HFF-Myc (cell line): ENCODE results near the gene PKN1.

Experiments used
- DNase-seq: peaks from one replicate; pipeline ENCODE4 v3.0.0-alpha.2; 2011; ENCODE audit warnings: low read depth; ENCODE audit errors: extremely low read depth
- H3K4me3 ChIP-seq: replicated peaks from 2 replicates; pipeline ENCODE4 v1.5.1; 2011; ENCODE audit warnings: low read depth, mild to moderate bottlenecking, control low read depth, low read length
- TF ChIP-seq, protein P1 (sequence below): IDR thresholded peaks from 2 replicates; pipeline ENCODE4 v1.5.1; 2012; ENCODE audit warnings: mild to moderate bottlenecking, low read depth, low read length, control low read depth; ENCODE audit errors: missing control alignments

The PKN1 gene

DNA sequence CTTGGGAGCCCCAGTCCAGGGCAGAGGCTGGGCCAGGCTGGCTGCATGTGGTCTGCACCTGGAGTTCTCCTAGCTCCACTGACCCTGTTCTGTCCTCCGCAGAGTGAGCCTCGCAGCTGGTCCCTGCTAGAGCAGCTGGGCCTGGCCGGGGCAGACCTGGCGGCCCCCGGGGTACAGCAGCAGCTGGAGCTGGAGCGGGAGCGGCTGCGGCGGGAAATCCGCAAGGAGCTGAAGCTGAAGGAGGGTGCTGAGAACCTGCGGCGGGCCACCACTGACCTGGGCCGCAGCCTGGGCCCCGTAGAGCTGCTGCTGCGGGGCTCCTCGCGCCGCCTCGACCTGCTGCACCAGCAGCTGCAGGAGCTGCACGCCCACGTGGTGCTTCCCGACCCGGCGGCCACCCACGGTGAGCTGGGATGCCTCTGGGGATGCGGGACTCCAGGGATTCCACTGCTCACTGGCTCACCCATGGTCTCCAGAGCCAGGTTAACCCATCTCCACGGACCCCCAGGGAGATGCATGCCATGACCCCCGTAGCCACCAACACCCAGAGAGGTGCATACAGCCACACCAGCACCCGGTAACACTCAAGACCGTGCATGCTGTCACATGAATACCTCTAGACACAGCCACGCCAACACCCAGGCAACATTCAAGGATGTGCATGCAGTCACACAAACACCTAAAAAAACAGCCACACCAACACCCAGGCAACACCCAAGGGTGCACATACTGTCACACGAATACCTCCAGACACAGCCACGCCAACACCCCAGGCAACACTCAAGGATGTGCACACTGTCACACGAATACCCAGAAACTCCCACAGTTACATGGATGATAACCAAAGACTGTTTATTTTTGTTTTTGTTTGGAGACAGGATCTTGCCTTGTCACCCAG lies 8.2 kb downstream of the PKN1 start:
- no peak overlapping the region for H3K4me3 ChIP-seq
- TF ChIP-seq, protein P1, sequence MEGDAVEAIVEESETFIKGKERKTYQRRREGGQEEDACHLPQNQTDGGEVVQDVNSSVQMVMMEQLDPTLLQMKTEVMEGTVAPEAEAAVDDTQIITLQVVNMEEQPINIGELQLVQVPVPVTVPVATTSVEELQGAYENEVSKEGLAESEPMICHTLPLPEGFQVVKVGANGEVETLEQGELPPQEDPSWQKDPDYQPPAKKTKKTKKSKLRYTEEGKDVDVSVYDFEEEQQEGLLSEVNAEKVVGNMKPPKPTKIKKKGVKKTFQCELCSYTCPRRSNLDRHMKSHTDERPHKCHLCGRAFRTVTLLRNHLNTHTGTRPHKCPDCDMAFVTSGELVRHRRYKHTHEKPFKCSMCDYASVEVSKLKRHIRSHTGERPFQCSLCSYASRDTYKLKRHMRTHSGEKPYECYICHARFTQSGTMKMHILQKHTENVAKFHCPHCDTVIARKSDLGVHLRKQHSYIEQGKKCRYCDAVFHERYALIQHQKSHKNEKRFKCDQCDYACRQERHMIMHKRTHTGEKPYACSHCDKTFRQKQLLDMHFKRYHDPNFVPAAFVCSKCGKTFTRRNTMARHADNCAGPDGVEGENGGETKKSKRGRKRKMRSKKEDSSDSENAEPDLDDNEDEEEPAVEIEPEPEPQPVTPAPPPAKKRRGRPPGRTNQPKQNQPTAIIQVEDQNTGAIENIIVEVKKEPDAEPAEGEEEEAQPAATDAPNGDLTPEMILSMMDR, result no peak
- DNase-seq, result no peak

DNA sequence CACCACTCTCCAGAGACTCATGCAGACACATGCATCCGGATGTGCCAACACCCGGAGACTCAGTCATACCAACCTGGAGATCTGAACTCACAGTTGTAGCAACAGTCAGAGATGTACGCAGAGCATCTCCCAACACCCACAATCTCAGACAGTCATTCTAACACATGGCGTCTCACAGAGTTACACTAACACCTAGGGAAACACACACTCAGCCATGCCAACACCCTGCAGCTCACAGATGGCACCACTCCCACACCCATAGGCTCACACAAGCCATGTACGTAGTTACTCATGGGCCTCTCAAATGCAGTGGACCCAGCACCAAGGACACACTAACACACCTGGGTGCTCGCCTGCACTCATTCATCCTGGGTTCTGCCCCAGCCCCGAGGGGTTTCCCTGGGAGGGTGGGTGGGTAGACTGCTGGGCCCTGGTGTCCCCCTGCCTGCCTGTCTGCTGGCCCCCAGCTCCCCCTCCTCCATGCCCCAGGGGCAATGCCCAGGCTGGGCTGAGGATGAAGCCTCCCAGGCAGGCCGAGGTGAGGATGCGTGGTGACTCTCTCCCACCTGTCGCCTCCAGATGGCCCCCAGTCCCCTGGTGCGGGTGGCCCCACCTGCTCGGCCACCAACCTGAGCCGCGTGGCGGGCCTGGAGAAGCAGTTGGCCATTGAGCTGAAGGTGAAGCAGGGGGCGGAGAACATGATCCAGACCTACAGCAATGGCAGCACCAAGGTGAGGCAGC lies 10.0 kb downstream of the PKN1 start:
- TF ChIP-seq, protein P1, result no peak
- no peak for DNase-seq
- no peak overlapping the region for H3K4me3 ChIP-seq

DNA sequence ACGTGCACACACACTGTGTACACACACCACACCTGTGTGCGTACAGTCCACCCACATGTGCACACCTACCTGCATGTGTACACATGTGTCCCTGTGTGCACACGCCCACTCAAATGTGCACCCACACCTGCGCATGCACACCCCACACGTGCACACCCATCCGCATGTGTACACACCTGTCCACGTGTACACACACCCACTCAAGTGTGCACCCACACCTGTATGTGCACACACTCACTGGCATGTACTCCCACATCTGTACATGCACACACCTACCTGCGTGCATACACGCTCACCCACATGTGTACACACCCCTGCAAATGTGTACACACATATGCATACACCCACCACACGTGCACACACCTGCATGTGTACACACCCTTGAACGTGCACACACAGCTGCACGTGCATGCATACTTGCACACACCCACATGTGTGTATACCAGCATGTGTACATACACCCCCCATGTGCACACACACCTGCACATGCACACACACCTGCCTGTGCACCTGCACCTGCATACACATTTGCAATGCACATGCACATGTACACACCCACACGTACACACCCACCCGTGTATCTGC lies 10.6 kb downstream of the PKN1 start:
- no peak overlapping the region for H3K4me3 ChIP-seq
- DNase-seq, result no peak
- TF ChIP-seq, protein P1, result no peak

DNA sequence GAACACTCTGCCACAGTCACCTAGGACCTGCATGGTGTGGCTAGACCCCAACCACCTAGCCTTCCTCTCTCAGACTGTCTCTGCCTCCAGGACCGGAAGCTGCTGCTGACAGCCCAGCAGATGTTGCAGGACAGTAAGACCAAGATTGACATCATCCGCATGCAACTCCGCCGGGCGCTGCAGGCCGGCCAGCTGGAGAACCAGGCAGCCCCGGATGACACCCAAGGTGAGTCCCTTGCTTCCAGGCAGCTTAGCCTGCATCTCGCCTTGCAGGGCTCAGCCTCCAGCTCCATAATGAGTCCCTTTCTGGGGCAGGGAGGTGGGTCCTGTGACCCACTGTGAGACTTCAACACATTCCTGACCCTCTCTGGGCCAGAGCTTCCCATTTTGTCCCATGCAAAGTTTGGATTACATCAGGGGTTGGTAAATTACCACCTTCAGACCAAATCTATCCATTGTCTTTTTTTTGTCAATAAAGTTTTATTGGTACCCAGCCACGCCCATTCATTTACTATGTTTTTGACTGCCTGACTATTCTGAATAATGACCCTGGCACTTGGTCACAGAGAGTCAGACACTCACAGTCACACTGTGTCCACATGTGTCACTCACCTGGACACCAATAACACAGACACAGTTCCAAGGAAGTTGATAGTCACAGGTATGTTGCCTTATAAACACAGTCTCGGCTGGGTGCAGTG lies 13.4 kb downstream of the PKN1 start:
- H3K4me3 ChIP-seq, result no peak overlapping the region
- TF ChIP-seq, protein P1, result no peak
- no peak for DNase-seq

DNA sequence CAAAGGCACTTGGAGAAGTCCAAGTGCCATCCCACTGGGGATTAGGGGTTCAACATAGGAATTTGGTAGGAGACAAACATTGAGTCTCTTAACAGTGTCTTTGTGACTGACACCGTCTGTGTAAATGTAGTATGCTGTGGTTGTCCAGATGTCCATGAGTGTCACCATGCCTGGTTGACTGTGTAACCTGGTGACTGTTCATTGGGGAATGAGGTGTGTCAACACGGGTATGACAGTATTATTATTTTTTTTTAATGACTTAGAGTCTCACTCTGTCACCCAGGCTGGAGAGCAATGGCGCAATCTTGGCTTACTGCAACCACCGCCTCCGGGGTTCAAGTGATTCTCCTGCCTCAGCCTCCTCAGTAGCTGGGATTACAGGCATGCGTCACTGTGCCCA lies 16.2 kb downstream of the PKN1 start:
- no peak for DNase-seq
- no peak overlapping the region for H3K4me3 ChIP-seq
- TF ChIP-seq, protein P1, result no peak

DNA sequence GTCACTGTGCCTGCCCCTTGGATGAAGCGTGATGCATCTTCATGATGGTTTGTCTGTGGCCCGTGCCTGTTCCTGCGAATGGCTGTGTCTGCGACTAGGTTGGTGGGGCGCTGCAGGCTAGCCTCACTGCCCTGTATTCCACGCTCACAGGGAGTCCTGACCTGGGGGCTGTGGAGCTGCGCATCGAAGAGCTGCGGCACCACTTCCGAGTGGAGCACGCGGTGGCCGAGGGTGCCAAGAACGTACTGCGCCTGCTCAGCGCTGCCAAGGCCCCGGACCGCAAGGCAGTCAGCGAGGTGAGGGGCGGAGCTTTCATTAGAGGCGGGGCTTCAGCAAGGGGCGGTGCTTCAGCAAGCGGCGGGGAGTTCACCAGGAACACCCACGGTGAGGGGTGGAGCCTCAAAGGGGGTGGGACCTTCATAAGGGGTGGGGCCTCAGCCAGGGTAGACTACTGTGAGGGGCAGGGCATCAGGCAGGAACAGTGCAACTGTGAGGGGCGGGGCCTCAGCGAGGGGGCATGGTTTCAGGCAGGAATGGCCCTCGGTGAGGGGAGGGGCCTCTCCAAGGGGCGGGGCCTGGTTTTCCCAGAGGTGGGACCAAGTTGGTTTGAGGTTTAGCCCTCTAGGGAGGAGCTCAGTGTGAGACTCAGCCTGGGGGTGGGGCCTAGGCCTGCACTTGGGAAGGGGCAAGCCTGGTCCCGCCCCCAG lies 17.2 kb downstream of the PKN1 start:
- TF ChIP-seq, protein P1, result no peak
- DNase-seq, result no peak
- no peak overlapping the region for H3K4me3 ChIP-seq
